Activated CD8-positive, alpha-beta memory T cell treated with anti-CD3 and anti-CD28 coated beads for 4 hours (primary cell): ENCODE data around the gene TMCC3.

Source experiments
- DNase-seq, 2 donors: peaks; one replicate each; pipeline ENCODE4 v3.0.0-alpha.2; 2020; ENCODE audit warnings: low read depth in 2 of 2

Gene TMCC3

GRCh38 chr12:94674051-94674451 is 23.7 kb upstream of the TMCC3 start:
- DNase-seq: no peak

- DNase-seq: no peak
These were observed 23.1 kb upstream of the TMCC3 start for GRCh38 chr12:94673496-94673895.

GRCh38 chr12:94671917-94672316 is 21.6 kb upstream of the TMCC3 start:
- DNase-seq: no peak

GRCh38 chr12:94670898-94671297 is 20.5 kb upstream of the TMCC3 start:
- DNase-seq: no peak

GRCh38 chr12:94670075-94670474 is 19.7 kb upstream of the TMCC3 start:
- DNase-seq: no peak

- DNase-seq: no peak
These were observed 16.7 kb upstream of the TMCC3 start for GRCh38 chr12:94667031-94667540.

GRCh38 chr12:94666158-94666557 is 15.8 kb upstream of the TMCC3 start:
- DNase-seq: no peak

GRCh38 chr12:94663702-94664101 is 13.3 kb upstream of the TMCC3 start:
- DNase-seq: no peak

GRCh38 chr12:94663071-94663470 is 12.7 kb upstream of the TMCC3 start:
- no peak for DNase-seq

GRCh38 chr12:94660436-94660835 is 10.1 kb upstream of the TMCC3 start:
- no peak for DNase-seq

GRCh38 chr12:94659346-94659930 is 9.1 kb upstream of the TMCC3 start:
- no peak for DNase-seq

- DNase-seq: no peak
These were observed 8.6 kb upstream of the TMCC3 start for GRCh38 chr12:94658931-94659330.

GRCh38 chr12:94656556-94656955 is 6.2 kb upstream of the TMCC3 start:
- DNase-seq: no peak

GRCh38 chr12:94649349-94650142 is 811 bp downstream of the TMCC3 start:
- DNase-seq: no peak

- DNase-seq: no peak
These were observed 1.8 kb downstream of the TMCC3 start for GRCh38 chr12:94648578-94648977.

- DNase-seq: no peak
These were observed 6.0 kb downstream of the TMCC3 start for GRCh38 chr12:94644141-94644979.

- DNase-seq: no peak
These were observed 6.8 kb downstream of the TMCC3 start for GRCh38 chr12:94643606-94644005.

GRCh38 chr12:94641283-94641682 is 9.1 kb downstream of the TMCC3 start:
- no peak for DNase-seq

GRCh38 chr12:94640134-94640928 is 10.0 kb downstream of the TMCC3 start:
- DNase-seq: no peak

GRCh38 chr12:94638521-94638920 is 11.8 kb downstream of the TMCC3 start:
- no peak for DNase-seq

GRCh38 chr12:94637390-94638113 is 12.8 kb downstream of the TMCC3 start:
- DNase-seq: no peak
